B cell (primary cell): ENCODE measurements around the gene CASP12.

Experiments used
- EZH2 ChIP-seq: IDR thresholded peaks from 2 replicates; pipeline ENCODE4 v1.6.1; 2012; ENCODE audit warnings: borderline replicate concordance, low read depth, mild to moderate bottlenecking, moderate library complexity, low read length; ENCODE audit not compliant: insufficient read depth, poor library complexity, severe bottlenecking
- TF ChIP-seq, protein P1 (sequence below): fragments of 200-600 bp; IDR thresholded peaks from one replicate; pipeline ENCODE4 v1.8.0; 2022; ENCODE audit warnings: antibody characterized with exemption, mild to moderate bottlenecking

DNA sequence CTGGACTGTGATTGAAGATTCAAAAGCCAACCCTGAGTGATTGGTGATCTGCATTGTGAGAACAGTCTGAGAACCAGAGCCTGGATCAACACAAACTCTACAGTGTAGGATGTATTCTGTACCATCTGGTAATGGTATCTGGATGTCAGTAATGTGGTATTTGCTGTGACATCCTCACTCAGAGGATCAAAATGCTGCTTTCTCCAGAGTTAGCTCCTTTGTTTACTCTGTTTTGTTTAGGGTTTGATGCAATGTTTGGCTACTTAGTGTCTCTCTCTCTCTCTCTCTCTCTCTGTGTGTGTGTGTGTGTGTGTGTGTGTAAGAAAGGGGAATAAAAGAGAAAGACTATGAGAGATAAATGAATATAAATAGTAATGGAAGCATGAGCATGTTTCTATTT lies 45.8 kb upstream of the CASP12 start:
- TF ChIP-seq, protein P1, sequence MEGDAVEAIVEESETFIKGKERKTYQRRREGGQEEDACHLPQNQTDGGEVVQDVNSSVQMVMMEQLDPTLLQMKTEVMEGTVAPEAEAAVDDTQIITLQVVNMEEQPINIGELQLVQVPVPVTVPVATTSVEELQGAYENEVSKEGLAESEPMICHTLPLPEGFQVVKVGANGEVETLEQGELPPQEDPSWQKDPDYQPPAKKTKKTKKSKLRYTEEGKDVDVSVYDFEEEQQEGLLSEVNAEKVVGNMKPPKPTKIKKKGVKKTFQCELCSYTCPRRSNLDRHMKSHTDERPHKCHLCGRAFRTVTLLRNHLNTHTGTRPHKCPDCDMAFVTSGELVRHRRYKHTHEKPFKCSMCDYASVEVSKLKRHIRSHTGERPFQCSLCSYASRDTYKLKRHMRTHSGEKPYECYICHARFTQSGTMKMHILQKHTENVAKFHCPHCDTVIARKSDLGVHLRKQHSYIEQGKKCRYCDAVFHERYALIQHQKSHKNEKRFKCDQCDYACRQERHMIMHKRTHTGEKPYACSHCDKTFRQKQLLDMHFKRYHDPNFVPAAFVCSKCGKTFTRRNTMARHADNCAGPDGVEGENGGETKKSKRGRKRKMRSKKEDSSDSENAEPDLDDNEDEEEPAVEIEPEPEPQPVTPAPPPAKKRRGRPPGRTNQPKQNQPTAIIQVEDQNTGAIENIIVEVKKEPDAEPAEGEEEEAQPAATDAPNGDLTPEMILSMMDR = no peak
- no peak for TF ChIP-seq EZH2
